Body of pancreas (tissue), 4 donors: ENCODE measurements around the gene MAP1B.

Experiments
- POLR2A ChIP-seq, 3 donors: fragments of 450-650 bp; IDR thresholded peaks; one replicate each; pipeline ENCODE4 v1.6.1; 2016; ENCODE audit warnings: antibody characterized with exemption in 3 of 3, mild to moderate bottlenecking in 2 of 3
- TF ChIP-seq, protein P1 (sequence below), 7 experiments: fragments of 450-650 bp in 4 of 7; fragments of 200-600 bp in 3 of 7; sonication (generic) in 3 of 7; IDR thresholded peaks; one replicate each; pipeline ENCODE4 v1.5.1; 2016 to 2019; ENCODE audit warnings: antibody characterized with exemption in 7 of 7

DNA sequence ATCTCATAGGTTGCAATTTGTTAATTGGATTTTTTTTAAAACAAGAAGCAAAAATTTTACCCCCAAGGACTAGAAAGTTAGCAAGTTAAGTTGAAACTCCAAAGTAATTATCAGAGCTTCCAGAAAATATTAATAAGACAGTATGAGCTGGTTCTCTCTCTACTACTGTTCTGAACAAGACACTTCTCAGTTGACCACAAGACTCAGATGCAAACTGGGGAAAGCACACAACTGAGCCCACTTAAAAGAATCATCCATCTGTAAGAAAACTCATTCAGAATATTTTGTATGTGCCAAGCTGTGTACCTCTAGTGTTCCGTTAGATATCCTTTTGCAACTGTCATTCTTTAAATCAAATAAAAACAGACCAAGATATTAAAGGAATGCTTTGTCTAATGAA, 60.0 kb downstream of the MAP1B start:
- TF ChIP-seq, protein P1, sequence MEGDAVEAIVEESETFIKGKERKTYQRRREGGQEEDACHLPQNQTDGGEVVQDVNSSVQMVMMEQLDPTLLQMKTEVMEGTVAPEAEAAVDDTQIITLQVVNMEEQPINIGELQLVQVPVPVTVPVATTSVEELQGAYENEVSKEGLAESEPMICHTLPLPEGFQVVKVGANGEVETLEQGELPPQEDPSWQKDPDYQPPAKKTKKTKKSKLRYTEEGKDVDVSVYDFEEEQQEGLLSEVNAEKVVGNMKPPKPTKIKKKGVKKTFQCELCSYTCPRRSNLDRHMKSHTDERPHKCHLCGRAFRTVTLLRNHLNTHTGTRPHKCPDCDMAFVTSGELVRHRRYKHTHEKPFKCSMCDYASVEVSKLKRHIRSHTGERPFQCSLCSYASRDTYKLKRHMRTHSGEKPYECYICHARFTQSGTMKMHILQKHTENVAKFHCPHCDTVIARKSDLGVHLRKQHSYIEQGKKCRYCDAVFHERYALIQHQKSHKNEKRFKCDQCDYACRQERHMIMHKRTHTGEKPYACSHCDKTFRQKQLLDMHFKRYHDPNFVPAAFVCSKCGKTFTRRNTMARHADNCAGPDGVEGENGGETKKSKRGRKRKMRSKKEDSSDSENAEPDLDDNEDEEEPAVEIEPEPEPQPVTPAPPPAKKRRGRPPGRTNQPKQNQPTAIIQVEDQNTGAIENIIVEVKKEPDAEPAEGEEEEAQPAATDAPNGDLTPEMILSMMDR (IDR thresholded peaks at IDR 0.05), result no peak
- TF ChIP-seq POLR2A (IDR thresholded peaks at IDR 0.05), result no peak
